Neural cell (in vitro differentiated cells): Measurements from ENCODE around the gene MGA. TPM values are rescaled to one million over a fixed set of nuclear protein-coding genes. Genes with fewer than 3 reads are reported as not detected.

ENCODE experiments used
- H2AFZ ChIP-seq: fragments of 200-600, 300-800 bp; sonication (generic), shearing (Covaris generic); 2 replicates; pipeline ENCODE4 v1.6.0; 2014; ENCODE audit warnings: low read depth, mild to moderate bottlenecking, antibody characterized with exemption, low read length, moderate library complexity
- H3F3A ChIP-seq: fragments of 200-600 bp; shearing (Covaris generic); 2 replicates; pipeline ENCODE4 v1.6.1; 2016; ENCODE audit warnings: mild to moderate bottlenecking, moderate library complexity, mixed read lengths, antibody characterized with exemption, low read length; ENCODE audit not compliant: insufficient read depth, poor library complexity, severe bottlenecking
- H3K27ac ChIP-seq: fragments of 200-600, 300-800 bp; sonication (generic), shearing (Covaris generic); 2 replicates; pipeline ENCODE4 v1.5.1; 2014; ENCODE audit warnings: mild to moderate bottlenecking, low read length, moderate library complexity
- H3K27me3 ChIP-seq: fragments of 300-800, 200-600 bp; sonication (generic), shearing (Covaris generic); 2 replicates; pipeline ENCODE4 v1.6.0; 2014; ENCODE audit warnings: mild to moderate bottlenecking, low read depth, low read length, moderate library complexity; ENCODE audit not compliant: insufficient read depth
- H3K36me3 ChIP-seq: fragments of 300-800, 200-600 bp; sonication (generic), shearing (Covaris generic); 2 replicates; pipeline ENCODE4 v1.5.1; 2014; ENCODE audit warnings: mild to moderate bottlenecking, antibody characterized with exemption, low read length, moderate library complexity; ENCODE audit not compliant: insufficient read depth
- H3K4me2 ChIP-seq: fragments of 300-800, 200-600 bp; sonication (generic), shearing (Covaris generic); 2 replicates; pipeline ENCODE4 v1.6.0; 2014; ENCODE audit warnings: mild to moderate bottlenecking, low read length
- H3K4me3 ChIP-seq: fragments of 300-800, 200-600 bp; sonication (generic), shearing (Covaris generic); 2 replicates; pipeline ENCODE4 v1.5.1; 2014; ENCODE audit warnings: mild to moderate bottlenecking, low read length, moderate library complexity
- H3K79me2 ChIP-seq: fragments of 200-600 bp; shearing (Covaris generic); replicated peaks from 2 replicates; pipeline ENCODE4 v1.6.0; 2014; ENCODE audit warnings: mild to moderate bottlenecking, low read length, moderate library complexity; ENCODE audit not compliant: insufficient read depth
- H3K9ac ChIP-seq: fragments of 300-800, 200-600 bp; sonication (generic), shearing (Covaris generic); 2 replicates; pipeline ENCODE4 v1.6.1; 2016; ENCODE audit warnings: mild to moderate bottlenecking, low read length, mixed read lengths
- H3K9me2 ChIP-seq: fragments of 200-600 bp; shearing (Covaris generic); 2 replicates; pipeline ENCODE4 v1.6.1; 2016; ENCODE audit warnings: mild to moderate bottlenecking, low read length, mixed read lengths; ENCODE audit not compliant: insufficient read depth
- H3K9me3 ChIP-seq: fragments of 200-600, 300-800 bp; sonication (generic), shearing (Covaris generic); 2 replicates; pipeline ENCODE4 v1.6.1; 2016; ENCODE audit warnings: mild to moderate bottlenecking, mixed run types, low read length, moderate library complexity, mixed read lengths
- H4K20me1 ChIP-seq: fragments of 200-600 bp; shearing (Covaris generic); 2 replicates; pipeline ENCODE4 v1.6.1; 2016; ENCODE audit warnings: mild to moderate bottlenecking, mixed run types; ENCODE audit not compliant: insufficient read depth
- EP300 ChIP-seq: fragments of 450-650 bp; conservative IDR thresholded peaks from 2 replicates; pipeline ENCODE4 v1.6.1; 2014; ENCODE audit warnings: antibody characterized with exemption, mild to moderate bottlenecking, moderate library complexity; ENCODE audit not compliant: poor library complexity, severe bottlenecking
- EZH2 ChIP-seq: fragments of 200-600, 300-800 bp; shearing (Covaris generic), sonication (generic); IDR thresholded peaks from 2 replicates; pipeline ENCODE4 v1.6.1; 2014; ENCODE audit warnings: antibody characterized with exemption, low read length, borderline replicate concordance, mild to moderate bottlenecking; ENCODE audit not compliant: insufficient read depth, poor library complexity, severe bottlenecking
- MXI1 ChIP-seq: fragments of 450-650 bp; conservative IDR thresholded peaks from 2 replicates; pipeline ENCODE4 v1.6.1; 2014; ENCODE audit warnings: antibody characterized with exemption, mild to moderate bottlenecking; ENCODE audit not compliant: poor library complexity, severe bottlenecking
- POLR2AphosphoS5 ChIP-seq: IDR thresholded peaks from 2 replicates; pipeline ENCODE4 v1.6.1; 2012
- RAD21 ChIP-seq: fragments of 450-650 bp; conservative IDR thresholded peaks from 2 replicates; pipeline ENCODE4 v1.6.1; 2014; ENCODE audit warnings: antibody characterized with exemption, mild to moderate bottlenecking, moderate library complexity
- REST ChIP-seq: IDR thresholded peaks from 2 replicates; pipeline ENCODE4 v1.6.1; 2012; ENCODE audit warnings: borderline replicate concordance
- SMC3 ChIP-seq: fragments of 450-650 bp; conservative IDR thresholded peaks from 2 replicates; pipeline ENCODE4 v1.6.1; 2014; ENCODE audit warnings: antibody characterized with exemption, mild to moderate bottlenecking, moderate library complexity; ENCODE audit not compliant: poor library complexity
- TAF1 ChIP-seq: IDR thresholded peaks from 2 replicates; pipeline ENCODE4 v1.6.1; 2012; ENCODE audit warnings: low read depth
- polyA plus RNA-seq: library from polyadenylated mRNA; depleted of rRNA; stranded (reverse); fragments of >200 nt; gene quantifications from 2 replicates; pipeline ENCODE4 v1.2.3, GENCODE V29; 2014
- TF ChIP-seq, protein P1 (sequence below): fragments of 450-650 bp; IDR thresholded peaks from 2 replicates; pipeline ENCODE4 v1.5.1; 2014; ENCODE audit warnings: antibody characterized with exemption, mild to moderate bottlenecking, moderate library complexity; ENCODE audit not compliant: poor library complexity, severe bottlenecking

The MGA gene
- polyA plus RNA-seq, 1 donor from 2014 or later: 13.2 TPM

GRCh38 chr15:41814534-41814933 is 154.3 kb downstream of the MGA start:
- Histone ChIP-seq H3K4me3 (no peak overlapping the region), H3K36me3 (peaks cover 7% of the 10 kb centered on the region), H3K9ac (no peak overlapping the region), H3K27ac (no peak overlapping the region), H3F3A (no peaks in the 10 kb centered on the region), H3K4me2 (no peak overlapping the region), H3K9me2 (no peaks in the 10 kb centered on the region), H2AFZ (no peak overlapping the region), H3K9me3 (no peaks in the 10 kb centered on the region), H3K27me3 (no peaks in the 10 kb centered on the region), H3K79me2 (no peaks in the 10 kb centered on the region), H4K20me1 (no peaks in the 10 kb centered on the region)
- TF ChIP-seq SMC3 (no peak), POLR2AphosphoS5 (no peak)

DNA sequence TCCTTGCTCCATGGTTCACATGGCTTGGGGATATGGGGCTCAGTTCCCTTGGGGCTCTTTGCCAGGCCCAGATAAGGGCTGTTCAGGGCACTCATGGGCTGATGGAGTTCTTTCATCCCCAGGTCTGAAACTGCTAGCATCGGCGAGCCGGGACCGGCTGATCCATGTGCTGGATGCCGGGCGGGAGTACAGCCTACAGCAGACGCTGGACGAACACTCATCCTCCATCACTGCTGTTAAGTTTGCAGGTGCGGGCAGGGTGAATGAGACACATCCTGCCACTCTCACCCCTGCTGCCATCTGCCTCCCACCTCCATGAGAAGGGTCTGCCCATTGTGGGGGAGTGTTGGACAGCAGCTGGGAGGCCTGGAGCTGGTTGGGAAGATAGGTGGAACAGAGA is 156.6 kb downstream of the MGA start:
- Histone ChIP-seq H3K4me3 (no peak overlapping the region), H3K27me3 (no peaks in the 10 kb centered on the region), H3K9ac (no peak overlapping the region), H3K36me3 (peaks cover 7% of the 10 kb centered on the region), H2AFZ (no peak overlapping the region), H4K20me1 (no peaks in the 10 kb centered on the region), H3K79me2 (no peaks in the 10 kb centered on the region), H3K9me3 (no peaks in the 10 kb centered on the region), H3K27ac (no peak overlapping the region), H3K9me2 (no peaks in the 10 kb centered on the region), H3F3A (no peaks in the 10 kb centered on the region), H3K4me2 (no peak overlapping the region)
- no peak for TF ChIP-seq TAF1
- TF ChIP-seq REST: no peak
- no peak for TF ChIP-seq POLR2AphosphoS5

DNA sequence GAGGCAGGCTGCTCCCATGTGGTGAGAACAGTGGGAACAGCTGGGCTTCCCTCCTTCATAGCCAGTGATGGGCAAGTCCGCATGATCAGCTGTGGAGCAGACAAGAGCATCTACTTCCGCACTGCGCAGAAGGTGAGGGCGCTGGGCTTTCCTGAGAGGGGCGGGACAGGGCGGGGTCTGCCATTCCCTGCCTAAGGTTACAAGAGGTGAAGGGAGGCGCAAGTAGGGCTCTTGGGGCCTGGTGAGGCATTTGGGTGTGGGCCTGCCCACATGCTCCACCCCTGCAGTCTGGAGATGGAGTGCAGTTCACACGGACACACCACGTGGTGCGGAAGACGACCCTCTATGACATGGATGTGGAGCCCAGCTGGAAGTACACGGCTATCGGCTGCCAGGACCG is 157.1 kb downstream of the MGA start:
- TF ChIP-seq RAD21: no peak
- TF ChIP-seq EP300: no peak
- TF ChIP-seq MXI1: no peak
- Histone ChIP-seq H4K20me1 (no peaks in the 10 kb centered on the region), H3K36me3 (peaks cover 7% of the 10 kb centered on the region), H3K27me3 (no peaks in the 10 kb centered on the region), H3F3A (no peaks in the 10 kb centered on the region), H3K4me2 (no peak overlapping the region), H3K9me3 (no peaks in the 10 kb centered on the region), H3K79me2 (no peaks in the 10 kb centered on the region), H3K27ac (no peak overlapping the region), H3K4me3 (no peak overlapping the region), H3K9ac (no peak overlapping the region), H3K9me2 (no peaks in the 10 kb centered on the region), H2AFZ (no peak overlapping the region)

- no peak overlapping the region for H3K27ac ChIP-seq
- no peaks in the 10 kb centered on the region for H4K20me1 ChIP-seq
- no peaks in the 10 kb centered on the region for H3K9me2 ChIP-seq
- H2AFZ ChIP-seq: no peak overlapping the region
- no peak overlapping the region for H3K4me3 ChIP-seq
- H3K4me2 ChIP-seq: no peak overlapping the region
- no peaks in the 10 kb centered on the region for H3K27me3 ChIP-seq
- H3K9ac ChIP-seq: no peak overlapping the region
- no peaks in the 10 kb centered on the region for H3F3A ChIP-seq
- TF ChIP-seq, protein P1, sequence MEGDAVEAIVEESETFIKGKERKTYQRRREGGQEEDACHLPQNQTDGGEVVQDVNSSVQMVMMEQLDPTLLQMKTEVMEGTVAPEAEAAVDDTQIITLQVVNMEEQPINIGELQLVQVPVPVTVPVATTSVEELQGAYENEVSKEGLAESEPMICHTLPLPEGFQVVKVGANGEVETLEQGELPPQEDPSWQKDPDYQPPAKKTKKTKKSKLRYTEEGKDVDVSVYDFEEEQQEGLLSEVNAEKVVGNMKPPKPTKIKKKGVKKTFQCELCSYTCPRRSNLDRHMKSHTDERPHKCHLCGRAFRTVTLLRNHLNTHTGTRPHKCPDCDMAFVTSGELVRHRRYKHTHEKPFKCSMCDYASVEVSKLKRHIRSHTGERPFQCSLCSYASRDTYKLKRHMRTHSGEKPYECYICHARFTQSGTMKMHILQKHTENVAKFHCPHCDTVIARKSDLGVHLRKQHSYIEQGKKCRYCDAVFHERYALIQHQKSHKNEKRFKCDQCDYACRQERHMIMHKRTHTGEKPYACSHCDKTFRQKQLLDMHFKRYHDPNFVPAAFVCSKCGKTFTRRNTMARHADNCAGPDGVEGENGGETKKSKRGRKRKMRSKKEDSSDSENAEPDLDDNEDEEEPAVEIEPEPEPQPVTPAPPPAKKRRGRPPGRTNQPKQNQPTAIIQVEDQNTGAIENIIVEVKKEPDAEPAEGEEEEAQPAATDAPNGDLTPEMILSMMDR: no peak
- TF ChIP-seq RAD21 (no peak), POLR2AphosphoS5 (no peak), EZH2 (no peak), REST (no peak), EP300 (no peak), TAF1 (no peak), MXI1 (no peak), SMC3 (no peak)
- H3K36me3 ChIP-seq: peaks cover 7% of the 10 kb centered on the region
- no peaks in the 10 kb centered on the region for H3K9me3 ChIP-seq
- no peaks in the 10 kb centered on the region for H3K79me2 ChIP-seq
These were observed 157.6 kb downstream of the MGA start for GRCh38 chr15:41817781-41818180.
